GM12892 (cell line): Measurements from ENCODE around the gene MGMT.

Experiments used
- POLR2A ChIP-seq: IDR thresholded peaks from 2 replicates; pipeline ENCODE4 v1.6.1; 2011; ENCODE audit warnings: low read depth, low read length, control low read depth
- POLR2AphosphoS5 ChIP-seq: IDR thresholded peaks from 2 replicates; pipeline ENCODE4 v1.6.1; 2011; ENCODE audit warnings: low read depth, low read length, control low read depth

GRCh38 chr10:129655679-129656031, 188.6 kb downstream of the MGMT start:
- TF ChIP-seq POLR2A, result no peak
- TF ChIP-seq POLR2AphosphoS5, result no peak
